A549 treated with AZD9567 at 1 μM for 4 hours (cell line): Measurements from ENCODE around the gene ARL15. TPM values are rescaled to one million over a fixed set of nuclear protein-coding genes. Genes with fewer than 3 reads are reported as not detected.

Experiments
- total RNA-seq: library from RNA; stranded (reverse); fragments of 200-300 nt; extraction: Qiagen RNA extraction; gene quantifications from 5 replicates; pipeline ENCODE4 v1.2.3, GENCODE V29; 2022; ENCODE audit not compliant: insufficient read depth

Gene ARL15
- 3.7 to 5.5 TPM (median 5.1 TPM) in 5 replicates for total RNA-seq

DNA sequence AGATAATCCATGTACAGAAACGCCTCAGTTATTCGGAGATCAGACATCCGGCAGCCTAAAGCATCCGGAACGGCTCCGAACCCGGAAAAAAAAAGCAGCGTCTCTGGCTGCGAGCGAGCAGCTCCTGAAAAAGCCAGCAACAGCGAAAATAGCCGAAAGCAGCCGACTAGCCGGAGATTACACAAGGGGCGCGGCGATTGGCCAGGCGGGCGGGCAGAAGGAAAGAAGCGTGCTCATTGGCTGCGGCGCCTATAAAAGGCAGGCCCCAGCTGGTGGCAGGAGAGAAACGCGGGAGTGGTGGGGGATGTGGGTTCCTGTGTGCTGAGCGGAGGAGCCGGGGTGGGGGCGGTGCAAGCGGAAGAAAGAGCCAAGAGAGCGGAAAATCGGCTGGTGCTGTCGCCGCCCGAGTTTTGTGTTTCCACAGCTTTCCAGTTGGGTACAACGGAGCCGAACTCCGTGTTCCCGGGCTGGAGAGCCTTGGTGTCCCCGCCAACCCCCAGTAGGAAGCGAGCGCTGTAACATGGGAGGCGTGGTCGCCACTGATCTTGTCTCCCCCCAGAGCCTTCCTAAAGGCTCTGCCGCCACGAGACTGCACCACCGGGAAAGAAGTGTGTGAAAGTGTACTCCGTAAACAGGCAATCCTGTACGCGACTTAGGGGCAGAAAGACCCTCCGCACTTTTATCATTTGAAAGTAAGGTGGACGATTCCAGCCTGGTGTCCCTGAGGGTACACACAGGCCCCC is at the start of gene ARL15:
Gene ARL15, minus strand, starts transcription at position 141 of the 743 bp plus-strand sequence.

Other genes starting within 250 kb of the ARL15 start
- gene HSPB3, start 145.1 kb upstream of the ARL15 start, total RNA-seq: 0.10 to 0.14 TPM in 2 of 5 replicates, not detected in the others
- 4.8 to 7.3 TPM (median 6.6 TPM) in 5 replicates for gene SNX18, start 207.2 kb upstream of the ARL15 start, total RNA-seq